OCI-LY7 (cell line): ENCODE data around the gene ATP2A2. TPM values are rescaled to one million over a fixed set of nuclear protein-coding genes. Genes with fewer than 3 reads are reported as not detected.

Experiments
- BruUV-seq: library from RNA; stranded (reverse); fragments of 400-500 nt; replicated peaks from 2 replicates; lab custom pipeline; 2021; lab: Mats Ljungman, UMichigan
- CTCF ChIA-PET: fragments of 300-600 bp; sonication (Branson Sonifier 250); formaldehyde crosslinking; loops from one replicate; lab custom pipeline; 2022; ENCODE audit warnings: antibody characterized with exemption; ENCODE audit not compliant: unreplicated experiment; lab: Charles Lee
- POLR2A ChIA-PET: fragments of 300-600 bp; sonication (Branson Sonifier 250); formaldehyde crosslinking; loops from one replicate; lab custom pipeline; 2022; ENCODE audit warnings: antibody characterized with exemption; lab: Charles Lee
- DNase-seq: peaks from one replicate; pipeline ENCODE4 v3.0.0-alpha.2; 2015; ENCODE audit warnings: low spot score
- H2AFZ ChIP-seq: fragments of 200-600 bp; sonication (generic), shearing (Covaris generic); 2 replicates; pipeline ENCODE4 v1.6.1; 2014; ENCODE audit warnings: mild to moderate bottlenecking, antibody characterized with exemption, low read length, moderate library complexity
- H3K27ac ChIP-seq: fragments of 200-600 bp; sonication (generic); 2 replicates; pipeline ENCODE4 v1.5.1; 2014; ENCODE audit warnings: mixed run types, low read depth, mild to moderate bottlenecking, moderate library complexity, low read length, inconsistent platforms; ENCODE audit not compliant: poor library complexity, severe bottlenecking
- H3K36me3 ChIP-seq: fragments of 200-600 bp; sonication (generic); 2 replicates; pipeline ENCODE4 v1.6.1; 2014; ENCODE audit warnings: mild to moderate bottlenecking, antibody characterized with exemption, low read length, moderate library complexity, mixed read lengths; ENCODE audit not compliant: insufficient read depth
- H3K4me1 ChIP-seq: fragments of 200-600 bp; sonication (generic); 2 replicates; pipeline ENCODE4 v1.5.1; 2014; ENCODE audit warnings: mild to moderate bottlenecking, low read length; ENCODE audit not compliant: insufficient read depth, poor library complexity, severe bottlenecking
- H3K4me2 ChIP-seq: fragments of 200-600 bp; sonication (generic); 2 replicates; pipeline ENCODE4 v1.6.1; 2014; ENCODE audit warnings: mild to moderate bottlenecking, low read length
- H3K4me3 ChIP-seq: fragments of 200-600 bp; sonication (generic); 2 replicates; pipeline ENCODE4 v1.5.1; 2014; ENCODE audit warnings: mild to moderate bottlenecking, low read depth, low read length; ENCODE audit not compliant: poor library complexity, severe bottlenecking
- H3K79me2 ChIP-seq: fragments of 200-600 bp; sonication (generic); 2 replicates; pipeline ENCODE4 v1.6.1; 2016; ENCODE audit warnings: low read depth, mild to moderate bottlenecking, low read length, moderate library complexity, mixed read lengths; ENCODE audit not compliant: insufficient read depth
- H3K9me2 ChIP-seq: fragments of 200-600 bp; sonication (generic); 2 replicates; pipeline ENCODE4 v1.6.1; 2016; ENCODE audit warnings: mild to moderate bottlenecking, low read length, mixed read lengths; ENCODE audit not compliant: insufficient read depth
- H3K9me3 ChIP-seq: fragments of 200-600 bp; sonication (generic); 2 replicates; pipeline ENCODE4 v1.6.1; 2014; ENCODE audit warnings: mild to moderate bottlenecking, mixed run types, low read length, mixed read lengths
- H4K20me1 ChIP-seq: fragments of 200-600 bp; sonication (generic); 2 replicates; pipeline ENCODE4 v1.6.1; 2014; ENCODE audit warnings: mild to moderate bottlenecking, antibody characterized with exemption, low read length, moderate library complexity, mixed read lengths; ENCODE audit not compliant: insufficient read depth
- CTCF ChIP-seq: fragments of 200-600 bp; sonication (generic); conservative IDR thresholded peaks from 2 replicates; pipeline ENCODE4 v1.5.1; 2014; ENCODE audit warnings: mild to moderate bottlenecking, antibody characterized with exemption, low read length, moderate library complexity, mixed read lengths
- EZH2phosphoT487 ChIP-seq: fragments of 200-600 bp; sonication (generic); IDR thresholded peaks from 2 replicates; pipeline ENCODE4 v1.6.1; 2018; ENCODE audit warnings: low read depth, borderline replicate concordance, mild to moderate bottlenecking, mixed run types, antibody characterized with exemption, low read length, moderate library complexity, mixed read lengths
- intact Hi-C: fragments of 100-400 bp; cut with micrococcal nuclease; formaldehyde crosslinking; loops from one replicate; pipeline ENCODE4 v1.10.0; 2022; ENCODE audit not compliant: unreplicated experiment
- total RNA-seq, 2 experiments: library from RNA; depleted of rRNA in 1 of 2; stranded (reverse); fragments of >200 nt in 1 of 2; shearing (Covaris generic) in 1 of 2; gene quantifications; 2 replicates each; pipeline ENCODE4 v1.2.3, GENCODE V29; 2014 to 2022

ATP2A2 gene
- total RNA-seq, 2 experiments from 2014 or later, result 93.5 to 178 TPM

DNA sequence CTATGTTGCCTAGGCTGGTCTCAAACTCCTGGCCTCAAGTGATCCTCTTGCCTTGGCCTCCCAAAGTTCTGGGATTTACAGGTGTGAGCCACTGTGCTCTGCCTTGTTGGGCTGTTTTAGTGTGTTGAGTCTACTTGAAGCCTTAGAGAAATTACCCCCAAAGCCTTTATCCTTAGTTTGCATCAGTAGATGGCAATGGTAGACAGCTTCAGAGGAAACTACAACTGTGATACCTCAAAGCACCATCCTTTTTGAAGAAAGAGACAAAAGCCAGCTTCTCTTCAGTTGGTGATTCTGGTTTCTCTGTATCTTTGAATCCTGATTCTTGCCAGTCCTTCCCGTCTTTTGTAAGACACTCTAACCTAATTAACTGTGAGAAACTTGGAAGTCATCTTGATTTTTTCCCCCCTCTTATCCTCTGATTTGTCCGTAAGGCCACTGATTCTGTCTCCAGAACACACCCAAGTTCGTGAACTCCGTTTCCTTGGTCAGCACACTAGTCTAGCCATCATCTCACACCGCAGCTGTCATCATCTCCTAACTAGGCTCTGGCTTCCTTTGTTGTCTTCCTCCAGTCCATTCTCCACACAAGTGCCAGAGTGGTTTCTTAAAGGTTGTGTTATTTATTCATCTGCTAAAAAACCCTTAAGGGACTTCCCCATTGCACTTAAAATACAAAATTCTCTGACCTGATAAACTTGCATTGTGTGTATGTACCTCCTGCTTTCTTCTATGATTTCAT lies 20.2 kb downstream of the ATP2A2 start:
- no peak overlapping the region for H3K4me3 ChIP-seq
- ChIA-PET POLR2A (interaction anchor here (0.6 to 1.3 kb wide), 2 partner anchors 8 to 47 kb away, joined by 3 read pairs; no protein-coding TSS in a partner anchor), CTCF (no interaction called here)
- no peak for TF ChIP-seq EZH2phosphoT487
- TF ChIP-seq CTCF, result no peak
- H3K9me2 ChIP-seq, result no peaks in the 10 kb centered on the region
- peaks cover 9% of the 10 kb centered on the region; the same call in 1 of the 2 replicates for H4K20me1 ChIP-seq
- H2AFZ ChIP-seq, result no peak overlapping the region
- intact Hi-C loops, result no loop called here
- H3K36me3 ChIP-seq, result peaks cover 97% of the 10 kb centered on the region
- no peak overlapping the region for H3K4me2 ChIP-seq
- peaks cover 88% of the 10 kb centered on the region for H3K79me2 ChIP-seq
- BruUV-seq, result TSS peak; percentile 2
- H3K27ac ChIP-seq, result no peak overlapping the region
- DNase-seq, result no peak
- H3K9me3 ChIP-seq, result no peaks in the 10 kb centered on the region
- H3K4me1 ChIP-seq, result no peaks in the 10 kb centered on the region

GRCh38 chr12:110304061-110304551 lies 23.1 kb downstream of the ATP2A2 start:
- no peak overlapping the region for H3K27ac ChIP-seq
- H2AFZ ChIP-seq, result no peak overlapping the region
- peaks cover 5% of the 10 kb centered on the region for H3K4me1 ChIP-seq
- CTCF ChIA-PET, result no interaction called here
- H3K9me2 ChIP-seq, result no peaks in the 10 kb centered on the region
- DNase-seq, result no peak
- intact Hi-C loops, result no loop called here
- no TSS peak for BruUV-seq
- peaks cover 23% of the 10 kb centered on the region; the same call in 1 of the 2 replicates for H4K20me1 ChIP-seq
- H3K79me2 ChIP-seq, result peaks cover 93% of the 10 kb centered on the region
- no peak overlapping the region for H3K4me2 ChIP-seq
- TF ChIP-seq EZH2phosphoT487 (no peak), CTCF (no peak)
- H3K4me3 ChIP-seq, result no peak overlapping the region
- POLR2A ChIA-PET, result no interaction called here
- peaks cover 97% of the 10 kb centered on the region for H3K36me3 ChIP-seq
- no peaks in the 10 kb centered on the region for H3K9me3 ChIP-seq

- Histone ChIP-seq H3K79me2 (peaks cover 99% of the 10 kb centered on the region), H3K36me3 (peaks cover 96% of the 10 kb centered on the region), H3K27ac (no peak overlapping the region), H3K9me2 (no peaks in the 10 kb centered on the region), H4K20me1 (peaks cover 26% of the 10 kb centered on the region), H3K4me3 (no peak overlapping the region), H3K9me3 (no peaks in the 10 kb centered on the region), H3K4me1 (peaks cover 5% of the 10 kb centered on the region), H2AFZ (no peak overlapping the region), H3K4me2 (no peak overlapping the region)
- no peak for TF ChIP-seq EZH2phosphoT487
- no TSS peak for BruUV-seq
- intact Hi-C loops, result no loop called here
- ChIA-PET POLR2A (no interaction called here), CTCF (no interaction called here)
- no peak for DNase-seq
These were observed 26.3 kb downstream of the ATP2A2 start for GRCh38 chr12:110307372-110307771.
